GM12872 (cell line): Measurements from ENCODE around the gene KLLN.

Source experiments
- CTCF ChIP-seq: IDR thresholded peaks from 3 replicates; pipeline ENCODE4 v1.5.1; 2011; ENCODE audit warnings: low read depth, mild to moderate bottlenecking, low read length, moderate library complexity; ENCODE audit not compliant: insufficient read depth

The KLLN gene

GRCh38 chr10:87863053-87863943 is at the start of gene KLLN, which contains the start of gene PTEN:
Gene KLLN, minus strand, starts transcription at chr10:87863533. Its CDS starts 1,046 bp downstream, at chr10:87862487.
Gene PTEN, plus strand, starts transcription at chr10:87863625. Its CDS starts 845 bp downstream, at chr10:87864470.
- no peak for TF ChIP-seq CTCF

- TF ChIP-seq CTCF: no peak
Observed at GRCh38 chr10:87896216-87896615, 32.9 kb upstream of the KLLN start.

GRCh38 chr10:87895430-87895829 is 32.1 kb upstream of the KLLN start:
- TF ChIP-seq CTCF: no peak

- TF ChIP-seq CTCF: no peak
Observed at GRCh38 chr10:87887548-87888289, 24.4 kb upstream of the KLLN start.

GRCh38 chr10:87887146-87887545 is 23.8 kb upstream of the KLLN start:
- no peak for TF ChIP-seq CTCF

GRCh38 chr10:87886635-87887034 is 23.3 kb upstream of the KLLN start:
- TF ChIP-seq CTCF: no peak

GRCh38 chr10:87882555-87883294 is 19.4 kb upstream of the KLLN start:
- TF ChIP-seq CTCF: no peak
